HepG2 (cell line): ENCODE data around the gene SCAMP3. TPM values are rescaled to one million over a fixed set of nuclear protein-coding genes. Genes with fewer than 3 reads are reported as not detected.

Experiments used
- BRF2 ChIP-seq: sonication (generic); formaldehyde crosslinking; IDR thresholded peaks from 2 replicates; pipeline ENCODE4 v1.8.1; 2022; ENCODE audit warnings: mild to moderate bottlenecking, missing genetic modification reagents
- EHMT2 ChIP-seq: fragments of 200-600 bp; sonication (generic); IDR thresholded peaks from 2 replicates; pipeline ENCODE4 v1.7.0; 2017; ENCODE audit warnings: antibody characterized with exemption, low read depth, low read length, borderline replicate concordance
- FOXO4 ChIP-seq: sonication (generic); formaldehyde crosslinking; conservative IDR thresholded peaks from 2 replicates; pipeline ENCODE4 v1.8.1; 2023; ENCODE audit warnings: missing genetic modification reagents
- NFE2L1 ChIP-seq: sonication (generic); formaldehyde crosslinking; IDR thresholded peaks from 2 replicates; pipeline ENCODE4 v1.4.0; 2020; ENCODE audit warnings: missing genetic modification reagents, mild to moderate bottlenecking, borderline replicate concordance
- PCBP2 ChIP-seq: fragments of 200-400 bp; formaldehyde crosslinking; optimal IDR thresholded peaks from 2 replicates; pipeline ENCODE3; 2018; ENCODE audit warnings: low read length, low read depth; ENCODE audit not compliant: poor library complexity, severe bottlenecking
- SMARCE1 ChIP-seq: fragments of 450-650 bp; IDR thresholded peaks from 2 replicates; pipeline ENCODE4 v1.6.1; 2017; ENCODE audit warnings: borderline replicate concordance
- SOX13 ChIP-seq, 3 experiments: fragments of 450-650 bp in 1 of 3; sonication (generic) in 1 of 3; formaldehyde crosslinking in 1 of 3; IDR thresholded peaks in 2 of 3; conservative IDR thresholded peaks in 1 of 3; 2 replicates each; pipeline versions ENCODE4 v1.5.0 to v1.6.1; 2016 to 2020; ENCODE audit warnings: antibody characterized with exemption in 1 of 3, mild to moderate bottlenecking in 1 of 3, missing compliant biosample characterization in 1 of 3, missing genetic modification reagents in 1 of 3, moderate library complexity in 1 of 3
- SOX5 ChIP-seq: IDR thresholded peaks from 2 replicates; pipeline ENCODE4 v1.6.1; 2016; ENCODE audit warnings: borderline replicate concordance
- STAG1 ChIP-seq: sonication (generic); formaldehyde crosslinking; IDR thresholded peaks from 2 replicates; pipeline ENCODE4 v1.4.0; 2020; ENCODE audit warnings: missing genetic modification reagents
- STAT5B ChIP-seq: sonication (generic); formaldehyde crosslinking; IDR thresholded peaks from 2 replicates; pipeline ENCODE4 v1.4.0; 2020; ENCODE audit warnings: missing genetic modification reagents
- TOE1 ChIP-seq: sonication (generic); formaldehyde crosslinking; IDR thresholded peaks from 2 replicates; pipeline ENCODE4 v1.4.0; 2020; ENCODE audit warnings: mild to moderate bottlenecking, missing genetic modification reagents
- ZBTB37 ChIP-seq: sonication (generic); formaldehyde crosslinking; IDR thresholded peaks from 2 replicates; pipeline ENCODE4 v1.4.0; 2020; ENCODE audit warnings: mild to moderate bottlenecking, missing genetic modification reagents
- ZNF282 ChIP-seq: fragments of 450-650 bp; IDR thresholded peaks from 2 replicates; pipeline ENCODE4 v1.6.1; 2018; ENCODE audit not compliant: partially characterized antibody
- ZNF414 ChIP-seq: sonication (generic); formaldehyde crosslinking; IDR thresholded peaks from 2 replicates; pipeline ENCODE4 v1.5.0; 2020; ENCODE audit warnings: missing genetic modification reagents
- ZNF547 ChIP-seq: sonication (generic); formaldehyde crosslinking; IDR thresholded peaks from 2 replicates; pipeline ENCODE4 v1.5.1; 2020; ENCODE audit warnings: mild to moderate bottlenecking, missing genetic modification reagents
- ZNF616 ChIP-seq: sonication (generic); formaldehyde crosslinking; IDR thresholded peaks from 2 replicates; pipeline ENCODE4 v1.5.0; 2020; ENCODE audit warnings: low read depth, mild to moderate bottlenecking, missing genetic modification reagents
- ZNF776 ChIP-seq: sonication (generic); formaldehyde crosslinking; IDR thresholded peaks from 2 replicates; pipeline ENCODE4 v1.4.0; 2020; ENCODE audit warnings: mild to moderate bottlenecking, missing genetic modification reagents
- polyA plus RNA-seq, 8 experiments: library from polyadenylated mRNA; depleted of rRNA in 3 of 8; stranded (reverse) in 7 of 8; unstranded in 1 of 8; fragments of >200 nt; fragmentation: Illumina TruSeq in 4 of 8; extraction: Trizol in 4 of 8; gene quantifications; 2 replicates each; pipeline versions ENCODE4 v1.2.1 to v1.2.3, GENCODE V29; 2011 to 2016; ENCODE audit warnings: low read depth in 4 of 8, missing spikeins in 1 of 8, mixed read lengths in 1 of 8; ENCODE audit not compliant: insufficient read depth in 1 of 8
- total RNA-seq, 5 experiments: library from RNA; depleted of rRNA; stranded (reverse); fragments of >200 nt; fragmentation: Illumina TruSeq; extraction: Trizol; gene quantifications; 2 replicates each; pipeline ENCODE4 v1.2.3, GENCODE V29; 2016; ENCODE audit warnings: low read depth in 1 of 5
- TF ChIP-seq, protein P1 (sequence below): sonication (generic); formaldehyde crosslinking; IDR thresholded peaks from 2 replicates; pipeline ENCODE4 v1.5.0; 2020; ENCODE audit warnings: missing genetic modification reagents, mild to moderate bottlenecking, borderline replicate concordance
- TF ChIP-seq, protein P2 (sequence below): sonication (generic); formaldehyde crosslinking; IDR thresholded peaks from 2 replicates; pipeline ENCODE4 v1.9.0; 2022; ENCODE audit warnings: missing genetic modification reagents, mild to moderate bottlenecking, borderline replicate concordance
- TF ChIP-seq, protein P3 (sequence below): IDR thresholded peaks from 2 replicates; pipeline ENCODE4 v1.6.1; 2016; ENCODE audit warnings: missing genetic modification reagents, missing compliant biosample characterization

Gene SCAMP3
- total and polyA plus RNA-seq, 2 of the 13 experiments (the other 11 are each of a cell fraction or from before 2014, with no cell fraction given): 46.8 to 83.3 TPM

DNA sequence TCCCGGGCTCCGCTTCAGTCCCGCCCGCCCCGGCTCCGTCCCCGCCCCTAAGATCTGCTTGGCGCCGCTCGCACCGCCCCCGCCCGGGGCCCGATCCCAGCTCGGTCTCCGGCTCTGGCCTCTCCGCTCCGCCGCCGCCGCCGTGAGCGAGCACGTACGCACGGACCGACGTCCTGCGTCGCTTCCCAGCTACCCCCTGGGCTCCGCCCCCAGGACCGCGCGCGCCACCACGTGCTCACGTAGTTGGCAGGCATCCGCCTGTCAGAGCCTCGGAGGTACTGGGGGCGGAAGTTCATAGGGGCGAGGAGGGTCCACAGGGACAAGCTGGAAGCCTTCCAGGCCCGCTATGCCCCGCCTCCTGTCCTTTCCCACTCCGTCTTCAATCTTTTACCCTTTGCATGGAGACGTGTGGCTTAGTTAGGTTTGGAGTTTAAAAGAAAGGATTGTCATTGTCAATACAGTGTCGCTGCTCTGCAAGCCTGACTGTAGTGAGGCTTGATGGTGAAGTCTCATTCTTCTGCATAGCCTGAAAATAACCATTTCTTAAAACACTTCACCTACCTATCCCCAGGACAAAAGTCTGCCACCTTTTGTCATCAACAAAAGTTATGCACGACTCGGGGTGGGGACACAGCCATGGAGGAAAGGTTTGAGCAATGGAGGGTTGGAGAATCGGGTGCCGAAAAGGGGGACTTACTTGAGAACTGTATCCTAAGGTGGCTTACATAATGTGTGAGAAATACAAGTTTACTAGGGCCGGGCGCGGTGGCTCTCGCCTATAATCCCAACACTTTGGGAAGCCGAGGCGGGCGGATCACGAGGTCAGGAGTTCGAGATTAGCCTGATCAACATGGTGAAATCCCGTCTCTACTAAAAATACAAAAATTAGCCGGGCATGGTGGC lies 11.4 kb upstream of the SCAMP3 start, which contains the start of gene CLK2 (continued):
- TF ChIP-seq ZNF282 (no peak), SMARCE1 (no peak), FOXO4 (CRISPR knock-in tag) (0 out of 2 replicates have a peak, but pooled peaks have one; percentile 33), ZBTB37 (no peak), SOX5 (no peak; the same call in 1 of the 2 replicates), EHMT2 (no peak), TOE1 (CRISPR knock-in tag) (no peak), ZNF776 (CRISPR knock-in tag) (no peak; the same call in 1 of the 2 replicates), ZNF616 (CRISPR knock-in tag) (no peak), ZNF414 (CRISPR knock-in tag) (no peak), ZNF547 (CRISPR knock-in tag) (peak; percentile 83), STAG1 (CRISPR knock-in tag) (no peak), STAT5B (CRISPR knock-in tag) (no peak), PCBP2 (no peak), BRF2 (0 out of 2 replicates have a peak, but pooled peaks have one; percentile 36), NFE2L1 (CRISPR knock-in tag) (no peak), SOX13 (IDR thresholded peaks at IDR 0.05) (no peak), SOX13 (CRISPR knock-in tag; conservative IDR thresholded peaks at IDR 0.05 in 1 of 2, IDR thresholded peaks at IDR 0.05 in 1 of 2) (peak in 1 of 2 experiments; percentile 50; a peak in 2 of 4 replicates)
- TF ChIP-seq, protein P1, sequence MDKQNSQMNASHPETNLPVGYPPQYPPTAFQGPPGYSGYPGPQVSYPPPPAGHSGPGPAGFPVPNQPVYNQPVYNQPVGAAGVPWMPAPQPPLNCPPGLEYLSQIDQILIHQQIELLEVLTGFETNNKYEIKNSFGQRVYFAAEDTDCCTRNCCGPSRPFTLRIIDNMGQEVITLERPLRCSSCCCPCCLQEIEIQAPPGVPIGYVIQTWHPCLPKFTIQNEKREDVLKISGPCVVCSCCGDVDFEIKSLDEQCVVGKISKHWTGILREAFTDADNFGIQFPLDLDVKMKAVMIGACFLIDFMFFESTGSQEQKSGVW (CRISPR knock-in tag): no peak
- TF ChIP-seq, protein P2, sequence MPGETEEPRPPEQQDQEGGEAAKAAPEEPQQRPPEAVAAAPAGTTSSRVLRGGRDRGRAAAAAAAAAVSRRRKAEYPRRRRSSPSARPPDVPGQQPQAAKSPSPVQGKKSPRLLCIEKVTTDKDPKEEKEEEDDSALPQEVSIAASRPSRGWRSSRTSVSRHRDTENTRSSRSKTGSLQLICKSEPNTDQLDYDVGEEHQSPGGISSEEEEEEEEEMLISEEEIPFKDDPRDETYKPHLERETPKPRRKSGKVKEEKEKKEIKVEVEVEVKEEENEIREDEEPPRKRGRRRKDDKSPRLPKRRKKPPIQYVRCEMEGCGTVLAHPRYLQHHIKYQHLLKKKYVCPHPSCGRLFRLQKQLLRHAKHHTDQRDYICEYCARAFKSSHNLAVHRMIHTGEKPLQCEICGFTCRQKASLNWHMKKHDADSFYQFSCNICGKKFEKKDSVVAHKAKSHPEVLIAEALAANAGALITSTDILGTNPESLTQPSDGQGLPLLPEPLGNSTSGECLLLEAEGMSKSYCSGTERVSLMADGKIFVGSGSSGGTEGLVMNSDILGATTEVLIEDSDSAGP (CRISPR knock-in tag): peak; percentile 72
- TF ChIP-seq, protein P3, sequence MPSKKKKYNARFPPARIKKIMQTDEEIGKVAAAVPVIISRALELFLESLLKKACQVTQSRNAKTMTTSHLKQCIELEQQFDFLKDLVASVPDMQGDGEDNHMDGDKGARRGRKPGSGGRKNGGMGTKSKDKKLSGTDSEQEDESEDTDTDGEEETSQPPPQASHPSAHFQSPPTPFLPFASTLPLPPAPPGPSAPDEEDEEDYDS (CRISPR knock-in tag): peak; percentile 77
